HuH-7 (cell line): ENCODE measurements around the gene TMEM129.

Source experiments
- DNase-seq: peaks from one replicate; pipeline ENCODE4 v3.0.0; 2011; ENCODE audit warnings: low spot score

The TMEM129 gene

GRCh38 chr4:1744552-1744951 is 23.4 kb upstream of the TMEM129 start:
- DNase-seq: no peak

DNA sequence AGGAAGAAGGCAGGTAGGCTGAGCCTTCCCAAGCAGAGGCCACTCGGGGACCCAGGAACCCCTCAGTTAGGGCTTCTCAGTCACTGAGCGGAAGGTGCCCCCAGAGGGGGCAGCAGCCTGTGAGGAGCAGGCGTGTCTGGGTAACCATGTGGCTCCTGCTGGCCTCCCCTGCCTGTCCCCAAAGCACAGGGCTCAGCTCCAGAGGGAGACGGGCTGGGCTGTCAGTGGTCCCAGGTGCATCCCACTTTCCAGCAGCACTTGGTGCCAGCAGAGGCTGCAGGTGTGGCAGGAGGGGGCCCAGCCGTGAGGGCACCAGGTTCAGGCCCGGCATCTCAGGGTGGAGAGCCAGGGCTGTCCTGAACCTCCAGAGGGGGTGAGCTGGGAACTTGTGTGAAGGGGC is 22.9 kb upstream of the TMEM129 start:
- no peak for DNase-seq

GRCh38 chr4:1743551-1743950 is 22.4 kb upstream of the TMEM129 start:
- no peak for DNase-seq

- DNase-seq: no peak
Measured at GRCh38 chr4:1741208-1741607, 20.1 kb upstream of the TMEM129 start.

DNA sequence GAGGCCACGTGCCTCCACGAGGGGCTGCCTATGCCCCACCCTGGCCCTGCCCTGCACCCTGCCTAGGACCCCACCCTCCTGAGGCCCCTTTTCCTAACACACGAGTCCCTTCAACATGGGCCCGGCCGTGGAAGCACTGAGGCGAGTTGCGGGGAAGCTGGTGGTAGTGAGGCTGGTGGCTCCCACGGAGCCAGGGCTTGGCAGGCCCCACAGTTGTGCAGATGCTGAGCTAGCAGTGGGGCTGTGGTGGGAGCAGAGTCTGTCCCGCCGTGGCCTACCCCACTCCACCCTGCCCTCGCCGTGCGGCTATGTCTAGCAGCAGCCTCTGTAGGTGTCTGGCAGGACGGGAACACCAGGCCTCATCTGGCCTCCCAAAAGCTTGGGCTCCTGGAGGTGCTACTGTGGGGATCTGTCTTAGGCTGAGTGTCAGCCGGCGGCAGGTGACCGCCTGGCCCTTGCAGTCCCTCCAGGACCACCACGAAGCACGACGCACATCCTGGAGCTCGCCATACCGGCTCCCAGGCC is 19.0 kb upstream of the TMEM129 start:
- DNase-seq: no peak

GRCh38 chr4:1739358-1739757 is 18.2 kb upstream of the TMEM129 start:
- no peak for DNase-seq

DNA sequence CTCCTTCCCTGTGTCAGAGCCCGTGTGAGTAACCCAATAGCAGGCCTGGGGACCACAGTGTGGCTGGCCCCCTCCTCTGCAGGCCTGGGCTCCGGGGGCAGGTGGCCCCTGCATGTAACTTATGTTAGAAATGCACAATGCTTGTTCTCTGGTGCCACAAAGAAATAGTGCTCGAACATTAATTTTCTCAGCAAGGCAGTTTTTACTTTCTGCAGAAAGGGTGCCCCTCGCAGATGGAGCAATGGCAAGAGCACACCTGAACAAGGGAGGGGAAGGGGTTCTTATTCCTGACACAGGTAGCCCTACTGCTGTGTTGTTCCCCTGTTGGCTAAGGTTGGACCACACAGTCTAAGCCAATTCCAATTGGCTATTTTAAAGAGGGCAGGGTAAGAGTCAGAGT is 17.3 kb upstream of the TMEM129 start:
- no peak for DNase-seq

DNA sequence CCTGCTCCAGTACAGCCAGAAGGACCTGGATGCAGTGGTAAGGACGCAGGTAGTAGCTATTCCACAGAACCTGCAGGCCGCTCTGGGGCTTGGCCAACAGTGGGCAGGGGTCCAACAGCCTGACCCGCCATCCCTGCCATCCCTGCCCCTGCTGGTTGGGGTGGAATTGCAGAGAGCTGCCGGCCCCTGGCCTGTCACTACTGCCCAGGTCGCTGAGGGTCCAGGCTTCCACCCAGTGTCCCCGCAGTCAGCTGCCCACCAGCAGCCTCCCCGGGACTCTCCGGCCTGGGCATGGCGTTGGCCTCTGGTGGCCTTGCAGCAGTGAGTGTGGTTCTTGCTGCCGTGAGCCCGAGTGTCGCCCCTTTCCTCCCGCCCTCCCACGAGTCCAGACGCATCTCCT is 16.5 kb upstream of the TMEM129 start:
- DNase-seq: no peak

DNA sequence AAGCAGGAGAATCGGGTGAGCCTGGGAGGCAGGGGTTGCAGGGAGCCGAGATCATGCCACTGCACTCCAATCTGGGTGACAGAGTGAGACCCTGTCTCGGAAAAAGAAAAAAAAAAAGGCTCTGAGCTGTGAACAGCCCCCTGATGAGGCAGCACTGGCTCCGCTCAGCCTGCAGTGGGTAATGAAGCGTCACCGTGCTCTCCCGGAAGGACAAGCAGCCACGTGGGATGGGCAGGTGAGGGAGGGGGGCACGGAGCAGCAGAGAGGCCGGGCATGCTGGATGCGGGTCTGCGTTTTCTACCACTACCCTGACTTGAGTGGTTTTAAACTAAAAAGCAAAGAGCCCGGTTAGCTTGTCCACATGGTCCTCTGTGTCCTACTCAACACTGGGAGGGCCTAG is 15.7 kb upstream of the TMEM129 start:
- no peak for DNase-seq

DNA sequence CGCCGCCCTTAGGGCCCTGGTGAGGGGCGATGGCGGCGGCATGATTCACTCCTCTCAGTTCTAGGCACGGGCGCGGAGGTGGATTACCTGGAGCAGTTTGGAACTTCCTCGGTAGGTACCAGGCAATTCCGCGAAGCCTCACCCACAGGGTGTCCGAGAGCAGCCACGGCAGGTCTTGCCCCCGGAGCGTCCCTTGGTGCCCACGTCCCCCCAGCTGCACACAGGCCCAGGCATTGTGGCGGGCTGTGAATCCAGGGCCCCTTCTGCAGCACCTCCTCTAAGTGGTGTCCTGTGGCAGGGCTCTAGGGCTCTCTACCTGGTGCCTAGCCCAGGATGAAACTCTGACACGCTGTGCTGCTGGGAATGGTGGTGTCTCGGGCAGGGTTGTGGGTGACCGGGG is 14.1 kb upstream of the TMEM129 start:
- DNase-seq: no peak

DNA sequence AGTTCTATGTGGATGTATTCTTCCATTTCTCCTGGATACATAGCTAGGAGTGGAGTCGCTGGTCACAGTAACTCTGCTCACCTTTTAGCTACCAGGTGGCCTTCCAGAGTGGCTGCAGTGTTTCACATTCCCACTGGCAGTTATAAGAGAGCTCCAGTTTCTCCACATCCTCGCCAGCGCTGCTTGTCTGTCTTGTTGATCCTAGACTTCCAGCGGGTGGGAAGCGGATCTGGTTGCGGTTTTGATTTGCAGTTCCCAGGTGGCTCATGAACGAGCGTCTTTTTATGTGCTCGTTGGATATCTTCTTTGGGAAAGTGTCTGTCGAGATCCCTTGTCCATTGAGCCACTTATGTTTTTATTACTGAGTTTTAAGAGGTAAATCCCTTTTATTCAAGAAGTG is 11.8 kb upstream of the TMEM129 start:
- DNase-seq: no peak

DNA sequence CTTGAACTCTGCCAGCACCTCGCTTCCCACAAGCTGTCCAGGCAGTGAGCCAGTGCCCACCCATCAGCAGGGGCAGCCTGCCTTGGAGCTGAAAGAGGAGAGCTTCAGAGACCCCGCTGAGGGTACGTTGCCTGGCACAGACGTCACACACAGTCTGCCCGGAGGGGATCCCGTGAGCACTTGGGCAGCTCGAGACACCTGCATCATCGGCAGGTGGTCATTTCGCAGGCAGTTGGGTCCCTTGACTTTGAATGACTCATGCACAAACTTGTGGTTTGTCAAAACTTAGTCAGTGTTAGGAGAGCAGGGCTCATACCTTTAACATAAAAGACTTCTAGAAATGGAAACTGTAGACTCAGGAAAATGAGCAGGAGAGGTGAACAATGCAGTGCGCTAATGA is 10.1 kb upstream of the TMEM129 start:
- DNase-seq: no peak

DNA sequence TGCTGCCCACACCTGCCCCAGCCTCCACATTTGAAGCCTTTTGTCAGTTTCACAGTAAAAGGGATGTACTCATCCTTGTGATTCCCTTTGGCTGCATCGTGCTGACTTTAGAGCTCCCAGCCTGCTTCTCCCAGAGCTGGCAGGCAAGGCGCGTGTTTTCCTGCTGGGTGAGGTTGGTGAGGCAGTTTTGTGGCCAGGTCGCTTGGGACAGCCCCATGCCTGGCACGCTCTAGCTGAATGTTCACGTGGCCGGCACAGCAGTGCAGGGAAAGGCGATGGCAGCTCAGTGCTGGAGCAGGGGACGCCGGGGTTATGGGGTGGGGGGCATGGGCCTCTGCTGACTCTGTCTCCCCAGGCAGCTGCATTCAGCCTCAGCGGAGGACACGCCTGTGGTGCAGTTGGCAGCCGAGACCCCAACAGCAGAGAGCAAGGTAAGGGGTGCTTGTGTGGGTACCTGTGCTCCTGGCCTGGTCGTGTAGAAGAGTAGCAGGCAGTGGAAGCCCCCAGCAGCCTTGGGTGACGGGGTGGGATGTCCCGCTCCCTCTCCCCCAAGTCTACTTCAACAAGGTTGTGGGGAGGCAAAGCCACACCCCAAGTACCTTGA is 9.5 kb upstream of the TMEM129 start:
- DNase-seq: no peak

DNA sequence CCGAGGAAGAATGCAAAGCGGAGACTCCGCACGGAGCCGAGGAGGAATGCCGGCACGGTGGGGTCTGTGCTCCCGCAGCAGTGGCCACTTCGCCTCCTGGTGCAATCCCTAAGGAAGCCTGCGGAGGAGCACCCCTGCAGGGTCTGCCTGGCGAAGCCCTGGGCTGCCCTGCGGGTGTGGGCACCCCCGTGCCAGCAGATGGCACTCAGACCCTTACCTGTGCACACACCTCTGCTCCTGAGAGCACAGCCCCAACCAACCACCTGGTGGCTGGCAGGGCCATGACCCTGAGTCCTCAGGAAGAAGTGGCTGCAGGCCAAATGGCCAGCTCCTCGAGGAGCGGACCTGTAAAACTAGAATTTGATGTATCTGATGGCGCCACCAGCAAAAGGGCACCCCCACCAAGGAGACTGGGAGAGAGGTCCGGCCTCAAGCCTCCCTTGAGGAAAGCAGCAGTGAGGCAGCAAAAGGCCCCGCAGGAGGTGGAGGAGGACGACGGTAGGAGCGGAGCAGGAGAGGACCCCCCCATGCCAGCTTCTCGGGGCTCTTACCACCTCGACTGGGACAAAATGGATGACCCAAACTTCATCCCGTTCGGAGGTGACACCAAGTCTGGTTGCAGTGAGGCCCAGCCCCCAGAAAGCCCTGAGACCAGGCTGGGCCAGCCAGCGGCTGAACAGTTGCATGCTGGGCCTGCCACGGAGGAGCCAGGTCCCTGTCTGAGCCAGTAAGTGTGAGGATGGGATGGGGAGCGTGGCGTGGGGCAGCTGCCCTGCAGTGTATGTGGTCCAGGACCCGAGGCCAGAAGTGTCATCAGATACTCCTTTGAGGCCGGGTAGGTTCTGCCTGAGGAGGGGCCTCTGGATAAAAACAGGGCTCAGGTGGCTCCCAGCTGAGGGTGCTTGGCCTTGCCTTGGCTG is 7.2 kb upstream of the TMEM129 start:
- DNase-seq: no peak

DNA sequence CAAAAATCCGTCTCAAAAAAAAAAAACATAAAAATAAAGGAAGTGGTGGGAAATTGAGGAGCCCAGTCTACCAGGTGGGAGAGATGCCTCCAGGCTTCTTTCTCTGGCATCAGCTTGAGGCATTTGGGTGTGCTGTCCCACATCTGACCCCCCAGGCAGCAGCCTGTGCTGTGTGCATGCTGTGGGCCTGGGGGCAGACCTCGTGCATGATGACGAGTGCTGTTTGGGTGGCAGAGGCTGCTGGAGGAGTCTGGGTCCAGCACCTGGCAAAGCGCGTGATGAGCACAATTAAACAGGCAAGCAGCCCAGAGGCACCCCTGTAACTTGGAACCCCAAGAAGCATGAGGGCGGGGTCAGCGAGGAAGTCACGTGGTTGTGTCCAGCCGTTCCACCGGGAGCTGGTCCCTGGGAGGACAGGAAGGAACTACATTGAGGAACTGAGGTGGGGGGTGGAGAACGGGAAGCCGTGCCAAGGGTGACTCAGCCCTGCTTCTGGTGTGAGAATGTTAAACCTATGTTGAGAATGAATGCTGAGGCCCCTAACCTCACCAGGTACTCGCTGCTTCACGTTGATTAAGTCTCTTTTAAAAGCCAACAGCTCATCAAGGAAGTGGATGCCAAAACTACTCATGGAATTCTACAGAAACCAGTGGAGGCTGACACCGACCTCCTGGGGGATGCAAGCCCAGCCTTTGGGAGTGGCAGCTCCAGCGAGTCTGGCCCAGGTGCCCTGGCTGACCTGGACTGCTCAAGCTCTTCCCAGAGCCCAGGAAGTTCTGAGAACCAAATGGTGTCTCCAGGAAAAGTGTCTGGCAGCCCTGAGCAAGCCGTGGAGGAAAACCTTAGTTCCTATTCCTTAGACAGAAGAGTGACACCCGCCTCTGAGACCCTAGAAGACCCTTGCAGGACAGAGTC is 6.3 kb upstream of the TMEM129 start:
- no peak for DNase-seq

DNA sequence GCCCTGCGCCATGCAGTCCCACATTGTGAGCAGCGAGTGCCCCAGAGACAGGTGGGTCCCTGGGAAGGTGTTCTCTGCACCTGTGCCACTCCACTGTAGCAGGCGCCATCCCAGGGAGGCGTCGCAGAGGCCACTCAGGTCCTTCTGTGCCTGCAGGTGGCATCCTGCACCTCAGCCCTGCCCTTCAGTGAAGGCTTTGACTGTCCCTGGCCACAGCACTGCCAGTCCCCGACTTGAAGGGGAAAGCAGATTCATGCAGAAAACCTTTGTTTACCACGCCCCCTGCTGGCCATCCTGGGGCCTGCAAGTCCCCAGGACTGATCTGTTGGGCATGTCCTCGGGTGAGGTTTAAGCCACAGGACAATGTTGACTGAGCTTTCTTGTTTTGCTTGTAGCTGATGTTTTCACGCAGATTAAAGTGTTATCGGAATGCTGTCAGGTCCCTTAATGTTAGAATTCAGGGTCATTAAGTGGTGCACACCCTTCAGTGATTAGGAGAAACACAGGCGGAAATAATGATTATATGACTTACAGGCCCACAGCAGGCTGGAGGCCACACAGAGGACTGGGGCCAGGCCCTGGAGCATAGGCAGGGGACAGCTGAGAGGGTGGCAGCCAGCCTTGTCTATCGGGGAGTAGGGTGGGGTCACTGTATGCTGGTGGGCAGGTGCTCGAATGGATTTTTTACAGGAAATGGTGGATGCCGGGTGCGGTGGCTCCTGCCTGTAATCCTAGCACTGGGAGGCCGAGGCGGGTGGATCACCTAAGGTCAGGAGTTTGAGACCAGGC is 5.2 kb upstream of the TMEM129 start:
- peak; percentile 92 for DNase-seq

DNA sequence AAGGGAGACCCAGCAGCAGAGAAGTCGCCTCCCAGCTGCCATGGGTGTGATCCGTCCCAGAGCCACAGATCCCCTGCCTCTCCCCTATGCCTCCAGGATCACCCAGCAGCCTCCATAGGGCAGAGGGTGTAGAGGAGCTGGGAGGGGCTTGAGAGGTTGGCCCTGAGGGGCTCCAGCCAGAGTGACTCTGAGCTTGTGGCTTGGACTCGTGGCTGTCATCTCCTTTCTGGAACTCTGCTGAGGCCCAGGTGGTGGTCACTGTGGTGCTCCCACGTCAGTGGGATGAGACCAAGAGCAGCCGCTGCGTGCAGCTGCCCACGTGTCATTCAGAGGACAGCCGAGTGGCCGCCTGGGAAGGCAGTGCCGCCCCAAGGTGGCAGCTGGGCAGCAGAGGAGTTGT is 4.4 kb upstream of the TMEM129 start:
- no peak for DNase-seq

DNA sequence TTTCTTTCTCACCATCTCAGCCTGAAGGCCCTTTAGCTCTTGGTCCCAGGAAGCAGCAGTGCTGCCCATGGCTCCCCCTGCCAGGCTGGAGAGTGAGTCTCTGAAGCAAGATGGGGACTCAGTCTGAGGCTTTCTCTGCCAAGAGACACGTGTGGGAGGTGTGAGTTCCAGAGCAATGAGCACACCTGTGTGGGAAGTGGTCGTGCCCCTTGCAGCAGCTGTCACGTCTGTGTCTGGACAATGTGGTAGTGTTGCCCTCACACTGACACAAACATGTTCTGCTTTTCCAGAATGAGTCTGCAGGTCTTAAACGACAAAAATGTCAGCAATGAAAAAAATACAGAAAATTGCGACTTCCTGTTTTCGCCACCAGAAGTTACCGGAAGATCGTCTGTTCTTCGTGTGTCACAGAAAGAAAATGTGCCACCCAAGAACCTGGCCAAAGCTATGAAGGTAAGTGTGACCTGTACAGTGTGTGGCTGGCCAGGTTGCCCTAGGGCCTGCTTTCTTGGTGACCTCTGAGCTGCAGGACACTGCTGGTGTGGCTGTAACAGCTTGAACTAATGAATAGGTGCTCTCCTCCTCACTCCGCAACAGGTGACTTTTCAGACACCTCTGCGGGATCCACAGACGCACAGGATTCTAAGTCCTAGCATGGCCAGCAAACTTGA is 2.1 kb upstream of the TMEM129 start:
- no peak for DNase-seq

DNA sequence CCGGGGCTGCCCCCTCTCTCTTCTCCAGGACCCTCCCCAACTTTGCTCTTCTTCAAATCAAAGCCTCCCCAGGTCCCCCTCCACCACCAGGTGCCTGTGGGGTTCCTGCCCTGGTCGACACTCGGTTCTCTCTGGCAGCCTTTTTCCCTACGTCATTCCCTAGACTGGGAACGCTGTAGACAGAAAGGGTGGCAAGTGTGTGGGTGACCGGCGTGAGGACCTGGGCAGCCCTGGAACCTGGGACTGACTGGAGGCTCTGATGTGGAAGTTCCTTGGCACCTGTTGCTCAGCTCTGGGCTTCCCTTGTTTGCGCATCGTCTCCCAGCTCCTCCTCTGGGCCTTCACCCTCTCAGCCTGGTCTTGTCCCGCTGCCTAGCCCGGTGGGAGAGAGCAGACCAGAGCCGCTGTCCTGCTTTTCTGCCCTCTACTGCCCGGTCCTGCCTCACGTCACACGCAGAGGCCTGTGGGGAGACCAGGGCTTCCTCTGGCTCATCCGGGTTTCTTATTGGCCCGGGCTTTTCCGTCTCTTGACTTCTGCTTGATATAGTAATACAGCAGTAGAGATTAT is 1.5 kb upstream of the TMEM129 start:
- DNase-seq: no peak

DNA sequence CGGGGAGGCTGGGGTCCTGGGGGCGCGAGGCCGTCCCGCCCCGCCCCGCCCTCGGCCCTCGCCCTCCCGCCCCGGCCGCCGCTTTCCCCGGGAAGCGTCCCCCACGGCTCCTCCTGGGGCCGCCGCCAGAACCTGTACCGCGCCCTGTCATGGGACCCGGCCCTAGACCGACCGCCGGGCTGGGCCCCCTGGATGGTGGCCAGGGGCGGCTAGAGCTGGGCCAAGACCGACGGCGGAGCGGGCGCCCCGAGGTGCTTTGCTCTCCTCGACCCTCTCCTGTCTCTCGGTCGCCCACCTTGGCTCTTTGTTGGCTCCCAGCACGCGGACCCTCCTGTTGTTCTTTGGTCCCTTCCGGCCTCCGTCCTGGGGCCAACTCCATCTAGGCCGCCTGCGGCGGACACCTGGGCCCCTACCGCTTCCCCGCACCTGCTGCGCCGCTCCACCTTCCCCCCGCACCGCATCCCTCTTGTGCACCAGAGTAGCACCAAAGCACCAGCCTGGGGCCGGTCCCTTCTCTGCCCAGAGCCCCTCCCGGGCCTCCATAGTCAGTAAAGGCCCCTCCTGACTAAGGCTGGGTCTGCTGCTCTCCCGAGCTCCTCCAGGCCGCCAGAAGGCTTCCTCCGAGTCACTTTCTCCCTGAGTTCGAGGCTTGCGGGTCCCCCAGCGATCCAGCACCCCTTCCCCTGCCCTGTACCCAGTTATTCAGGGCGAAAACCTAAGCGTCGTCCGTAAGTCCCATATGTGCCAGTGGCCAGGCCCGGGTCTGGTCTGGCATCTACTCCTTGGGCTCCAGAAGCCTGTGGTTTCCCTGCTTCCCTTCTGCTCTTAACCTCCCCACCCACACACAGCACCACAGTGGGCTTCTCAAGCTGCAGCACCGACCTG is 785 bp upstream of the TMEM129 start:
- no peak for DNase-seq
